ENCODE data around the gene MGAT5.

The MGAT5 gene

GRCh38 chr2:134312482-134312881 lies 58.6 kb downstream of the MGAT5 start:
- H3K4me1 ChIP-seq (ENCODE audit: low read depth, poor library complexity, severe bottlenecking): peaks cover 7% of the 10 kb centered on the region
- H3K9ac ChIP-seq: no peak overlapping the region
- no peak for TF ChIP-seq CTCF (conservative IDR thresholded peaks at IDR 0.05; ENCODE audit: low read depth, low read length)
- no peaks in the 10 kb centered on the region for H3K27me3 ChIP-seq (ENCODE audit: insufficient read depth, low read depth)
- no peak overlapping the region for H3K4me2 ChIP-seq
- H3K4me3 ChIP-seq (IDR thresholded peaks at IDR 0.05; ENCODE audit: insufficient read depth, low read depth, low read length): no peak overlapping the region
- no peaks in the 10 kb centered on the region for H4K20me1 ChIP-seq (ENCODE audit: insufficient read depth)
- no peak overlapping the region for H2AFZ ChIP-seq (ENCODE audit: low read depth)
- H3K79me2 ChIP-seq (ENCODE audit: insufficient read depth, low read depth): no peaks in the 10 kb centered on the region; the same call in 1 of the 2 replicates
- no peaks in the 10 kb centered on the region for H3K36me3 ChIP-seq (ENCODE audit: insufficient read depth)
- no peak overlapping the region for H3K27ac ChIP-seq

GRCh38 chr2:134314202-134314601 lies 60.3 kb downstream of the MGAT5 start:
- H4K20me1 ChIP-seq (ENCODE audit: insufficient read depth): no peaks in the 10 kb centered on the region
- no peak for TF ChIP-seq CTCF (conservative IDR thresholded peaks at IDR 0.05; ENCODE audit: low read depth, low read length)
- no peaks in the 10 kb centered on the region for H3K36me3 ChIP-seq (ENCODE audit: insufficient read depth)
- H3K4me1 ChIP-seq (ENCODE audit: low read depth, poor library complexity, severe bottlenecking): peaks cover 7% of the 10 kb centered on the region
- H3K4me3 ChIP-seq (IDR thresholded peaks at IDR 0.05; ENCODE audit: insufficient read depth, low read depth, low read length): no peak overlapping the region
- H2AFZ ChIP-seq (ENCODE audit: low read depth): no peak overlapping the region
- H3K79me2 ChIP-seq (ENCODE audit: insufficient read depth, low read depth): no peaks in the 10 kb centered on the region; the same call in 1 of the 2 replicates
- no peak overlapping the region for H3K9ac ChIP-seq
- no peak overlapping the region for H3K4me2 ChIP-seq
- H3K27ac ChIP-seq: no peak overlapping the region
- no peaks in the 10 kb centered on the region for H3K27me3 ChIP-seq (ENCODE audit: insufficient read depth, low read depth)

GRCh38 chr2:134314681-134315368 lies 61.0 kb downstream of the MGAT5 start:
- H3K9ac ChIP-seq: no peak overlapping the region
- H4K20me1 ChIP-seq (ENCODE audit: insufficient read depth): no peaks in the 10 kb centered on the region
- no peak overlapping the region for H3K4me3 ChIP-seq (IDR thresholded peaks at IDR 0.05; ENCODE audit: insufficient read depth, low read depth, low read length)
- H3K4me1 ChIP-seq (ENCODE audit: low read depth, poor library complexity, severe bottlenecking): peaks cover 7% of the 10 kb centered on the region
- no peak for TF ChIP-seq CTCF (conservative IDR thresholded peaks at IDR 0.05; ENCODE audit: low read depth, low read length)
- H2AFZ ChIP-seq (ENCODE audit: low read depth): no peak overlapping the region
- no peaks in the 10 kb centered on the region for H3K27me3 ChIP-seq (ENCODE audit: insufficient read depth, low read depth)
- H3K27ac ChIP-seq: no peak overlapping the region
- H3K36me3 ChIP-seq (ENCODE audit: insufficient read depth): no peaks in the 10 kb centered on the region
- H3K4me2 ChIP-seq: no peak overlapping the region
- H3K79me2 ChIP-seq (ENCODE audit: insufficient read depth, low read depth): no peaks in the 10 kb centered on the region

- Histone ChIP-seq H2AFZ (ENCODE audit: low read depth) (no peak overlapping the region), H3K4me3 (IDR thresholded peaks at IDR 0.05; ENCODE audit: insufficient read depth, low read depth, low read length) (no peak overlapping the region), H3K9ac (no peak overlapping the region), H3K27me3 (ENCODE audit: insufficient read depth, low read depth) (no peaks in the 10 kb centered on the region), H3K27ac (no peak overlapping the region), H4K20me1 (ENCODE audit: insufficient read depth) (no peaks in the 10 kb centered on the region), H3K36me3 (ENCODE audit: insufficient read depth) (no peaks in the 10 kb centered on the region), H3K79me2 (ENCODE audit: insufficient read depth, low read depth) (no peaks in the 10 kb centered on the region), H3K4me1 (ENCODE audit: low read depth, poor library complexity, severe bottlenecking) (peaks cover 7% of the 10 kb centered on the region), H3K4me2 (no peak overlapping the region)
- no peak for TF ChIP-seq CTCF (conservative IDR thresholded peaks at IDR 0.05; ENCODE audit: low read depth, low read length)
Observed at GRCh38 chr2:134315471-134315870, 61.6 kb downstream of the MGAT5 start.
